HEK293 (cell line): ENCODE results near the gene SMCO4.

Source experiments
- CTCF ChIA-PET: fragments of 350-600 bp; formaldehyde crosslinking; extraction: SDS; loops from one replicate; lab custom pipeline; 2021; ENCODE audit warnings: antibody characterized with exemption; lab: Yijun Ruan, JAX
- POLR2A ChIA-PET: fragments of 300-600 bp; formaldehyde crosslinking; extraction: SDS; loops from one replicate; lab custom pipeline; 2020; ENCODE audit warnings: antibody characterized with exemption, inconsistent platforms; lab: Yijun Ruan, JAX
- H3K27ac ChIP-seq: fragments of 200-500 bp; sonication (Bioruptor generic); 2 replicates; pipeline ENCODE4 v1.5.1; 2014; ENCODE audit warnings: low read depth, low read length, control low read depth, inconsistent platforms; ENCODE audit errors: extremely low read depth
- H3K36me3 ChIP-seq, 2 experiments: fragments of 200-500 bp in 1 of 2; sonication (Bioruptor generic) in 1 of 2; 1 replicate in 1 of 2; 2 replicates in 1 of 2; pipeline ENCODE4 v1.5.1; 2014 to 2017; ENCODE audit warnings: inconsistent platforms in 2 of 2, low read length in 2 of 2; ENCODE audit not compliant: control insufficient read depth in 2 of 2, insufficient read depth in 1 of 2
- H3K4me1 ChIP-seq: fragments of 200-500 bp; sonication (Bioruptor generic); 2 replicates; pipeline ENCODE4 v1.5.1; 2014; ENCODE audit warnings: mild to moderate bottlenecking, low read length, inconsistent platforms; ENCODE audit not compliant: control insufficient read depth, insufficient read depth
- H3K4me3 ChIP-seq: 2 replicates; pipeline ENCODE4 v1.5.1; 2011; ENCODE audit warnings: low read depth, mild to moderate bottlenecking, control low read depth, low read length, moderate library complexity
- H3K9me3 ChIP-seq: fragments of 200-500 bp; sonication (Bioruptor generic); 2 replicates; pipeline ENCODE4 v1.5.1; 2014; ENCODE audit warnings: low read depth, low read length, inconsistent platforms; ENCODE audit not compliant: control insufficient read depth, insufficient read depth
- KLF10 ChIP-seq: fragments of 450-650 bp; IDR thresholded peaks from 2 replicates; pipeline ENCODE4 v1.5.1; 2018; ENCODE audit warnings: missing biosample characterization, mild to moderate bottlenecking, missing genetic modification characterization
- KLF7 ChIP-seq: fragments of 450-650 bp; formaldehyde crosslinking; IDR thresholded peaks from 2 replicates; pipeline ENCODE4 v1.5.1; 2016; ENCODE audit warnings: missing biosample characterization, missing genetic modification characterization, borderline replicate concordance
- MYNN ChIP-seq: fragments of 450-650 bp; formaldehyde crosslinking; IDR thresholded peaks from 2 replicates; pipeline ENCODE4 v1.5.1; 2016; ENCODE audit warnings: missing biosample characterization, missing genetic modification characterization, borderline replicate concordance
- PBX3 ChIP-seq: sonication (generic); formaldehyde crosslinking; IDR thresholded peaks from 2 replicates; pipeline ENCODE4 v1.8.1; 2022; ENCODE audit warnings: mild to moderate bottlenecking, moderate library complexity, missing genetic modification reagents
- TCF7L2 ChIP-seq: IDR thresholded peaks from 2 replicates; pipeline ENCODE4 v1.6.1; 2011; ENCODE audit warnings: low read depth, mild to moderate bottlenecking, inconsistent platforms, low read length, moderate library complexity, borderline replicate concordance
- TRIM28 ChIP-seq: IDR thresholded peaks from 2 replicates; pipeline ENCODE4 v1.6.1; 2011; ENCODE audit warnings: low read length, control low read depth, borderline replicate concordance
- TSHZ1 ChIP-seq: fragments of 450-650 bp; formaldehyde crosslinking; IDR thresholded peaks from 2 replicates; pipeline ENCODE4 v1.5.1; 2016; ENCODE audit warnings: missing biosample characterization, missing genetic modification characterization, borderline replicate concordance
- ZBTB17 ChIP-seq: fragments of 450-650 bp; formaldehyde crosslinking; IDR thresholded peaks from 2 replicates; pipeline ENCODE4 v1.5.1; 2016; ENCODE audit warnings: missing biosample characterization, missing genetic modification characterization
- ZBTB20 ChIP-seq: fragments of 450-650 bp; formaldehyde crosslinking; IDR thresholded peaks from 2 replicates; pipeline ENCODE4 v1.5.1; 2016; ENCODE audit warnings: missing biosample characterization, missing genetic modification characterization
- ZBTB21 ChIP-seq: fragments of 450-650 bp; formaldehyde crosslinking; IDR thresholded peaks from 2 replicates; pipeline ENCODE4 v1.5.1; 2017; ENCODE audit warnings: missing biosample characterization, missing genetic modification characterization
- ZBTB48 ChIP-seq: fragments of 450-650 bp; formaldehyde crosslinking; IDR thresholded peaks from 2 replicates; pipeline ENCODE4 v1.5.1; 2016; ENCODE audit warnings: missing biosample characterization, missing genetic modification characterization
- ZBTB8A ChIP-seq: fragments of 450-650 bp; formaldehyde crosslinking; IDR thresholded peaks from 2 replicates; pipeline ENCODE4 v1.5.1; 2016; ENCODE audit warnings: missing biosample characterization, missing genetic modification characterization
- ZEB2 ChIP-seq: fragments of 450-650 bp; formaldehyde crosslinking; IDR thresholded peaks from 2 replicates; pipeline ENCODE4 v1.5.1; 2016; ENCODE audit warnings: missing biosample characterization, missing genetic modification characterization
- ZNF146 ChIP-seq: fragments of 450-650 bp; formaldehyde crosslinking; IDR thresholded peaks from 2 replicates; pipeline ENCODE4 v1.5.1; 2016; ENCODE audit warnings: missing biosample characterization, missing genetic modification characterization
- ZNF2 ChIP-seq: fragments of 450-650 bp; formaldehyde crosslinking; IDR thresholded peaks from 2 replicates; pipeline ENCODE4 v1.5.1; 2016; ENCODE audit warnings: missing biosample characterization, missing genetic modification characterization
- ZNF26 ChIP-seq: fragments of 450-650 bp; formaldehyde crosslinking; IDR thresholded peaks from 2 replicates; pipeline ENCODE4 v1.5.1; 2016; ENCODE audit warnings: missing biosample characterization, missing genetic modification characterization
- ZNF274 ChIP-seq, 2 experiments: fragments of 200-500 bp in 1 of 2; fragments of 450-650 bp in 1 of 2; sonication (Bioruptor generic) in 1 of 2; formaldehyde crosslinking in 1 of 2; IDR thresholded peaks; 2 replicates each; pipeline versions ENCODE4 v1.5.1 to v1.6.1; 2014 to 2016; ENCODE audit warnings: borderline replicate concordance in 1 of 2, inconsistent platforms in 1 of 2, low read length in 1 of 2, missing biosample characterization in 1 of 2, missing genetic modification characterization in 1 of 2
- ZNF433 ChIP-seq: fragments of 450-650 bp; formaldehyde crosslinking; IDR thresholded peaks from 2 replicates; pipeline ENCODE4 v1.5.1; 2016; ENCODE audit warnings: missing biosample characterization, missing genetic modification characterization, low read depth
- ZNF488 ChIP-seq: fragments of 450-650 bp; formaldehyde crosslinking; IDR thresholded peaks from 2 replicates; pipeline ENCODE4 v1.5.1; 2016; ENCODE audit warnings: missing biosample characterization, missing genetic modification characterization
- ZNF548 ChIP-seq: fragments of 450-650 bp; formaldehyde crosslinking; IDR thresholded peaks from 2 replicates; pipeline ENCODE4 v1.5.1; 2016; ENCODE audit warnings: missing biosample characterization, missing genetic modification characterization
- ZNF571 ChIP-seq: fragments of 450-650 bp; formaldehyde crosslinking; IDR thresholded peaks from 2 replicates; pipeline ENCODE4 v1.5.0; 2017; ENCODE audit warnings: missing biosample characterization, missing genetic modification characterization
- ZNF645 ChIP-seq: fragments of 450-650 bp; formaldehyde crosslinking; IDR thresholded peaks from 2 replicates; pipeline ENCODE4; 2016; ENCODE audit warnings: missing biosample characterization, missing genetic modification characterization
- ZSCAN23 ChIP-seq: fragments of 450-650 bp; formaldehyde crosslinking; IDR thresholded peaks from 2 replicates; pipeline ENCODE4 v1.5.1; 2016; ENCODE audit warnings: missing biosample characterization, missing genetic modification characterization
- ZSCAN4 ChIP-seq: fragments of 450-650 bp; formaldehyde crosslinking; IDR thresholded peaks from 2 replicates; pipeline ENCODE4 v1.5.1; 2017; ENCODE audit warnings: missing biosample characterization, missing genetic modification characterization

Gene SMCO4

GRCh38 chr11:93541884-93542810, 1.0 kb downstream of the SMCO4 start:
- H3K27ac ChIP-seq: peak overlapping the region; percentile 64; the same call in 1 of the 2 replicates
- no peak for TF ChIP-seq KLF7 (tag by site-specific recombination)
- TF ChIP-seq ZEB2 (tag by site-specific recombination): peak; percentile 51; the same call in 1 of the 2 replicates
- no peak for TF ChIP-seq ZNF571 (tag by site-specific recombination)
- no peak for TF ChIP-seq ZNF645 (tag by site-specific recombination)
- no peak for TF ChIP-seq TCF7L2
- no peak for TF ChIP-seq KLF10 (tag by site-specific recombination)
- no peak for TF ChIP-seq ZSCAN23 (tag by site-specific recombination)
- TF ChIP-seq ZNF2 (tag by site-specific recombination): no peak
- TF ChIP-seq ZBTB48 (tag by site-specific recombination): 0 out of 2 replicates have a peak, but pooled peaks have one; percentile 16
- TF ChIP-seq TSHZ1 (tag by site-specific recombination): no peak
- no peak for TF ChIP-seq ZNF26 (tag by site-specific recombination)
- TF ChIP-seq ZBTB21 (tag by site-specific recombination): peak; percentile 55; the same call in 1 of the 2 replicates
- no peak for TF ChIP-seq PBX3 (CRISPR knock-in tag)
- no peak for TF ChIP-seq ZNF548 (tag by site-specific recombination)
- TF ChIP-seq MYNN: no peak
- no peak for TF ChIP-seq ZSCAN4 (tag by site-specific recombination)
- no peak; the same call in 1 of the 2 replicates for TF ChIP-seq ZBTB8A
- no peak for TF ChIP-seq ZNF274 (IDR thresholded peaks at IDR 0.05; ENCODE audit: low read length)
- TF ChIP-seq ZNF274 (tag by site-specific recombination; IDR thresholded peaks at IDR 0.05; ENCODE audit: borderline replicate concordance): no peak
- no peak for TF ChIP-seq ZNF433
- no peak for TF ChIP-seq TRIM28
- TF ChIP-seq ZNF146: no peak
- peak; percentile 40; the same call in 1 of the 2 replicates for TF ChIP-seq ZBTB20 (tag by site-specific recombination)
- TF ChIP-seq ZNF488 (tag by site-specific recombination): no peak
- TF ChIP-seq ZBTB17: no peak

More at GRCh38 chr11:93541884-93542810, 1.0 kb downstream of the SMCO4 start:
- H3K4me3 ChIP-seq: peak overlapping the region; percentile 69
- POLR2A ChIA-PET: interaction anchor here (0.6 to 1.3 kb wide), 5 partner anchors 12 to 321 kb away, joined by 3 read pairs; no protein-coding TSS in a partner anchor
- H3K36me3 ChIP-seq: no peaks in the 10 kb centered on the region
- CTCF ChIA-PET: interaction anchor here (0.5 to 2.8 kb wide), 7 partner anchors 27 to 1988 kb away, joined by 3 to 21 read pairs (median 5); no protein-coding TSS in a partner anchor
- H3K9me3 ChIP-seq: no peaks in the 10 kb centered on the region
- H3K4me1 ChIP-seq: no peaks in the 10 kb centered on the region; the same call in none of the 2 replicates
